Stimulated activated CD8-positive, alpha-beta memory T cell treated with anti-CD3 and anti-CD28 coated beads, Interleukin-4, amount 100 ng/mL, for 4 hours (primary cell): Measurements from ENCODE around the gene RASIP1.
"Not testable (repeated sequence)": the region's sequence is repeated elsewhere in the genome, so short reads cannot be mapped to it uniquely, and the experiment has no call there.

Experiments used
- DNase-seq, 2 donors: peaks; one replicate each; pipeline ENCODE4 v3.0.0-alpha.2; 2020; ENCODE audit warnings: low read depth in 2 of 2, low spot score in 1 of 2

The RASIP1 gene

DNA sequence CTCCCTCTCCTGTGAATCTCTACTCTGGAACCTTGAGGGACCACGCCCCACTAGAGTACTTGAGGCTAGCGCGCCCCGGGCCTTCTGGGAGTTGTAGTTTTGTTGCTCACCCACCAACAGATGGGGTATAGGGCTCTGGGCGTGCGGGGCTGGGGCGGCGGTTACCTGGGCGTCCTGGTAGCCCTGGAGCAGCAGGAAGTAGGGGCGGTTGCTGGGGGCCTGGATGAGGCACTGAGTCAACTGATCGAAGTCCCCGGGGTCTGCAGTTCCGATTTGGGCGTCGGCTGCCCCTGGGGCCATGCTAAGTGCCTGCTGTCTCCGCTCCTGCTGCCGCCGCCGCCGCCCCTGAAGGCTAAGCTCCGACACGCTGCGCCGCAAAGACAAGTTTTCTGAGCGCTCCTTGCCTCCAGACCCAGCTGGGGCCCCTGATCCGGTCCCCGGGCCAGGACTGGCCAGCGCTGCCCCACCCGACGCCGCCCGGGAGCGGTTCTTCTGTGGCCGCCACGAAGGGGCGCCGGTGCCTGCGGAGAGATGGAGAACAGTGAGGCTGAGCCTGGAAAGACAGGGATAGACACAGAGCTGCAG is 5.3 kb downstream of the RASIP1 start:
- no peak for DNase-seq

GRCh38 chr19:48734625-48735024 is 5.8 kb downstream of the RASIP1 start:
- no peak for DNase-seq

- DNase-seq: no peak
Measured at GRCh38 chr19:48731452-48731851, 9.0 kb downstream of the RASIP1 start.

DNA sequence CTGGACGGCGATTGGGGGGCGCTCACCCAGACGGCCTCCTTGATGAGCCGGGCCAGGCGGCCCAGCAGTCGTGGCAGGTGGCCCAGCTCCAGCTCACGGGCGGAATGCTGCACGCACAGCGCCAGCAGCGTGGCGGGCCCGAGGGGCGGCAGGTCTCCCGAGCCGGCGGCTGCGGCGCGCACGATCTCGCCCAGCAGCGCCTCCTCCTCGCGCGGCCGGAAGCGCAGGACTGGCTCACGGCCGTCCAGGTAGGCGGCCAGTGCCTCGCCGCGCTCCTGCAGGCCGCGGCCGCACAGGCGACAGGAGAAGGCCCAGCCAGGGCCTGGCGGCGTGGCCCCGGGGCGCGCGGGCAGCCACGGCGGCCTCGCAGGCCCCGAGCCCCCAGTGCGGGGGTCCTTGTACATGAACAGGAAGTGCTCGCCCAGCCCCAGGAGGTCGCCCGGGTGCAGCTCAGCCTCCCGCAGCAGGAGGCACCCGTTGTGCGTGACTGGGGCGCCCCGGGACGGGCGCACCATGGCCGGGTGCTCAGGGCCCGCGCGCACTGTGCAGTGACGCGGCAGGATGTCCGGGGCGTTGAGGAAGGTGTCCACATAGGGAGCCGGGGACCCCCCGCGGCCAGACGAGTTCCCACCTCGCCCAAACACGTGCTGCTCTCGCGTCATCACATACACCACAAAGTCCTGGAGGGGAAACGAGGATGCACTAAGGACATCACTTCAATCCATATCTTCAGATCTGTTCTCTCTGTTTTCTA is 11.3 kb downstream of the RASIP1 start:
- no peak for DNase-seq

DNA sequence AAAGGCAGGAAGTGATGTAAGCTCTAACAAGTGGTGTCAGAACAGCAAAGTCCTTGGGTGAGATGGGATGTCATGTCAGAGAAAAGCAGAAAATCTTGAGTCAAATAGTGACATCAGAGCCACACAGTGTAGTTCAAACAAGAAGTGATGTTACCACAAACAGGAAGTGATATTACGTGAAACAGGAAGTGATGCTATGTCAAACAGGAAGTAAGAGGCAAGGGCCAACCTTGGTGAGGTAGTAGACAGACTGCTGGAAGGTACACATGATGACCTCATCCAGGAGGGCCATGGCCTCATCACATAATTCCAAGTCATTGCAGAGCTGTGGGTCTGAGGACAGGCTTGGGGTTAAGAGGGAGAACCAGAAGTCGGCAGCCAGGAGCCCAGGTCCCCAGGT is 13.9 kb downstream of the RASIP1 start:
- no peak for DNase-seq

DNA sequence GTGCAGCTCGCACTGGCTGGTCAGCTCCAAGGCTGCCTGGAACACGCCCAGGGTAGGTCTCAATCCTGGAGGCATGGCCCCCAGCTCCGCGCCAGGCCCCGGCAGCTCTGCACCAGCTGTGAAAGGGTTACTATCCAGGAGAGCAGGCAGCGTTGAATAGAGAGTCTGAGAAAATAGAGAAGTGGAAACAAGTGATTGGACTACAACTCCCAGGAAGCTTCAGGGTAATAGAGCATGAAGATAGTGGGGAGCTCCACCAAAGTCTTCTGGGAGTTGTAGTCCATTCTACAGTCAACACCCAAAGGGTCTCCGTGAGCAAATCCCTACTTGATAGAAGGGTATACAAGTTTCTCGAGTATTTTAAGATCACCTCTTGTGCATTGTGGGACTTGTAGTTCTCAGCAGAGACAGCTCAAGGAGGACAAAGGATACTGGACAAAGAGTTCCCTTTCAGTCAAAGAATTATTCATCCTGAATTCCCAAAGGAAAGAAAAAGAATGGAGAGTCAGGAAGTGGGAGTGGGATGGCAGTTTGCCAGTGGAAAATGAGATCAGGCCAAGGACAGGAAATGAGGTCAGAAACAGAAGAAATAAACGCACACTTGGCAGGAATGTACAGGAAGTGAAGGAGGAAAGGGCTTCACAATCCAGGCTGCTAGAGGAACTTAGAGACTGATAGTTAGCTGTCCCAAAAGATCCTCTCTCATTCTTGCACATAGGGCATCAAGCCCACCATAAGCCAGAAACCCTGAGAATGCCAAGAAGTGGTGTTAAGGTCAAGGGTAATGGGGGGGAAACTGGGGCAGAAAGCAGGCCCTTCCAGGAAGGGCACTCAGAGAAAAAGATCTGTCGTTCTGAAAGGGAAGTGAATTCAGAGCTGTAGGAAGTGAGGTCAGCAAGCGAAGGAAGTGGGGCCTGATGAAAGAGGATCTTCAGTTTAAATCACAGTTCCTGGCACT is 15.3 kb downstream of the RASIP1 start:
- DNase-seq: no peak

- no peak for DNase-seq
Measured at GRCh38 chr19:48722196-48722708, 18.2 kb downstream of the RASIP1 start.

DNA sequence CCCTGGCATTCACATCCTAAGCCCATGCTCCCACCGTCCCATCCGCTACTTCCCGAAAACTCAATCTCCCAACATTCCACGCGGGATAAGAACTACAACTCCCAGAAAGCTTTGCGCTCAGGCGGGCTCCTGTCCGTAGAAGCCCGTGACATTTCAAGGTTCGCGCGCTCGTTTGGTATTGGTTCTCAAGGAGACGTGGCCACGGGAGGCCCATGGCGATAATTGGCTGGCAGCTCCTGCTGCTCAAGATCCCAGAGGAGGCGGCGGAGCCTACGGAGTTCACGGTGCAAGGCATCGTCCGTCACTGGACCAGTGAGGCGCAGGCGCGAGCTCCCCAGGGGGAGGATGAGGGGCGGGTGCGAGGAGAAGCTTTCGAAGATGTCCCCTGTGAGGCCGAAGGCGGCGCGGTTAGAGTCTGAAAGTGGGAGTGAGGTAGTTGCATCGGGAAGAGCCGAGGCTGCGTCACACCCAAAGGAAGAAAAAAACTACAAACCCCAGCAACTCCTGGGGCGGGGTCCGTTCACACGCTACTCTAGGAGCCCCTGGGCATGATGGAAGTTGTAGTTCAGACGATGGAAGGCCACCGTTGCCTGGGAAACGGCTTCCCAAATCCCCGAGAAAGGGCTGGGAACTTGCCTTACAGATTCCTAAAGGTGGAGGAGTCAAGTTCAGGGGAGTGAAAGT is 19.7 kb downstream of the RASIP1 start:
- peak; percentile 76 to 79 for DNase-seq

- no peak for DNase-seq
Measured at GRCh38 chr19:48720251-48720612, 20.2 kb downstream of the RASIP1 start.

DNA sequence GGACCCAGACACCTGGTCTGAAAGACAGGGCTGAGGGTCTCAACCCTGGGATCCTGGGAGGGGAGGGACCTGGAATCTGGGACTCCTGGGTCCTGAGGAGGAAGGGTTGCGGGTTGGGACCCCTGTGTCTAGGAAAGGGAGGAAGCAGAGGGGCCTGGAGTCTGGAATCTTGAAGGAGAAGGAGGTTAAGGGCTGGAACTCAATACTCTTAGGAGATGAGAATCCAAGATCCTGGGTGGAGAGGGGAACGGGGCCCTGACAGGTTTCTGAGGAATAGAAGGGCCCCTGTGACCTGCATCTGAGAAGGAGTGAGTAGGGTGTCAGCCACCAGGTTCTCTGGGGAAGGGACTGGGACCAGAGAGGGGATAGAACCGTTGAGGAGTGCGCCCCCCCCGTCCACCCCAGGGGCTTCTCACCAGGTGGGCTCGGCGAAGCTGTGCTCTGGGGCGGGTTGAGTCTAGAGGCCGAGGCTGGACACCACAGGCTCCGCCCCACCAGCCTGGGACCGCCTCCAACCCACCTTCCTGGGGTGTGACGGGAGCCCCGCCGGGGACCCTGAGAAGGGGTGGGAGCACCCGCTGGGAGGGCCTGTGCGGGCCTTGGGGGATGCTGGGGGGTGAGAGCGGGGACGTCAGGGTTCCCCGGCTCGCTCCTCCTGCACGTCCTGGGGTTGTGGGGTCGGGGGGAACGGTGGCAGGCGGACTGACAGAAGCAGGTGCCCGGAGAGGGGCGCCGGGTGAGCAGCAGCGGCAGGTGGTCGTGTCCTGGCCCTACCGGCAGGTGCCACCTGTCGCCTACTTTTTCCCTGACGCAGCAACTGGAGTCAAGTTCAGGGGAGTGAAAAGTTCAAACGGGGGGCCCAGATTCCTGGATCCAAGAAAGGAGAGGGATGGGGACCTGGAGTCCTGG is 20.9 kb downstream of the RASIP1 start, which contains the start of gene MAMSTR:
Gene MAMSTR, minus strand, starts transcription at position 463 of the 909 bp plus-strand sequence. CDS start 694 bp downstream, outside the sequence.
- no peak for DNase-seq

DNA sequence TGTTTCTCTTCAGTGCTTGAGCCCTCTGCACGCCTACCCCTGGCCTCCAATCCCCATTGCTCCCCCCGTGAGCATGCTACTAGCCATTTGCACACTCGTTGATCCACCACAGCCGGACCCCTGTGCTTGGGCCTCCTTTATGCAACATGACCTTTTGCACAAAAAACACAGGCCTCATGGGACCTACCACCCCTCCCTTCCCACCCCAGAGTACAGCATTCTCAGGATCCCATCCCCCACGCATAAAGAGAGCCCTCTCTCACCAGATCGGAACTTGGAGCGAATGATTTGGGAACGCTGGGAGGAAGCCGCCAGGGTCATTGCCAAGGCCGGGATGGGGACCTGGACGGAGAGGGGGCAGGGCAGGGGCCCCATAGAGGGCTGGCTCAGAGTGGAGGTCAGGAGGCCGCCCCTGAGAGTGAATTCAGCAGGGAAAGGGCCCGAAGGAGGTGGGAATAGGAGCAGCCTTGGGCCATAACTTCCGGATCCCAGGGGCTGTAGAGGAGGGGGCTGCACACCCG is 21.6 kb downstream of the RASIP1 start:
- no peak for DNase-seq

- not testable (repeated sequence) for DNase-seq
Measured at GRCh38 chr19:48718106-48718505, 22.3 kb downstream of the RASIP1 start.

- DNase-seq: no peak
Measured at GRCh38 chr19:48716562-48717291, 23.7 kb downstream of the RASIP1 start.

- DNase-seq: no peak
Measured at GRCh38 chr19:48715681-48716171, 24.7 kb downstream of the RASIP1 start.

DNA sequence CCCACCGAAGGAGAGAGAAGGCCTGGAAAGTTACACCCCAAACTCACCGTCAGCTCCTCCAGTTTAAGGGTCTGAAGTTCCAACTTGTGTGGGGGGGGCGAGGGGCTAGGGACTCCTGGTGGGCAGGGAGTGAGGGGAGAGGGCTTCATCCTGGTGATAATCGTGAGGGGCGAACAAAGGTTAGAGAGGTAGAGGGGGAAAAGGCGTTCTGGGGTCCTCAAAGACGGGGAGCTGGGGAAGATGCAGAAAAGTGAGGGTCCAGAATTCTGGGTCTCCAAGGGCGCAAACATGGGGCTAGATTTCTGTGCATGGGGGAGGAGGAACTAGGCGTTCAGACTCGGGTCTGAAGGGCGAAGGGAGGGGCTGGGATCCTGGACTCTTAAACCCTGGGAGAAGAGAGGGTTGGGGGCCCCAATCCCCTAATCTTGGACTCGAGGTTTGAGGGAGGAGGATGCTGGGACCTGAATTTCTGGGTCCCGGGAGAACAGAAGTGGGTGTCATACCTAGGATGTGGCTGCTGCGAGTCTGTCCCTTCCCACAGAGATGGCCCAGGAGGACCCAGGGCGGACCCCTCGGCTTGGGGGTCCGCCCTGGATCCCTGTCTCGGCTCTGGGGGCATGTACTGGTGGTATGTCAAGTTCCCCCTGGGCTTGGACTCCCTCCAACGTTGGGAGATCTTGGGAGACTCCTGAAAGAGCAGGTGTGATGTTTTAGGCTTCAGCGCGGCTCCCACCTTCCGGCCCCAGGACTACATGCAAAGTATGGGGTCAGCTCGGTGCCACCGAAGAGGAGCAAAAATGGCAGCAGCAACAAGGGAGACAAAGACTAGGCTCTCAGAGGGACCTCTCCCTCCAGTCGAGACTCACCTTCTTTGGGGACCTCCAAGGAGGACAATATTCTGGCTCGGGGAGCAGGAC is 25.4 kb downstream of the RASIP1 start:
- no peak for DNase-seq

DNA sequence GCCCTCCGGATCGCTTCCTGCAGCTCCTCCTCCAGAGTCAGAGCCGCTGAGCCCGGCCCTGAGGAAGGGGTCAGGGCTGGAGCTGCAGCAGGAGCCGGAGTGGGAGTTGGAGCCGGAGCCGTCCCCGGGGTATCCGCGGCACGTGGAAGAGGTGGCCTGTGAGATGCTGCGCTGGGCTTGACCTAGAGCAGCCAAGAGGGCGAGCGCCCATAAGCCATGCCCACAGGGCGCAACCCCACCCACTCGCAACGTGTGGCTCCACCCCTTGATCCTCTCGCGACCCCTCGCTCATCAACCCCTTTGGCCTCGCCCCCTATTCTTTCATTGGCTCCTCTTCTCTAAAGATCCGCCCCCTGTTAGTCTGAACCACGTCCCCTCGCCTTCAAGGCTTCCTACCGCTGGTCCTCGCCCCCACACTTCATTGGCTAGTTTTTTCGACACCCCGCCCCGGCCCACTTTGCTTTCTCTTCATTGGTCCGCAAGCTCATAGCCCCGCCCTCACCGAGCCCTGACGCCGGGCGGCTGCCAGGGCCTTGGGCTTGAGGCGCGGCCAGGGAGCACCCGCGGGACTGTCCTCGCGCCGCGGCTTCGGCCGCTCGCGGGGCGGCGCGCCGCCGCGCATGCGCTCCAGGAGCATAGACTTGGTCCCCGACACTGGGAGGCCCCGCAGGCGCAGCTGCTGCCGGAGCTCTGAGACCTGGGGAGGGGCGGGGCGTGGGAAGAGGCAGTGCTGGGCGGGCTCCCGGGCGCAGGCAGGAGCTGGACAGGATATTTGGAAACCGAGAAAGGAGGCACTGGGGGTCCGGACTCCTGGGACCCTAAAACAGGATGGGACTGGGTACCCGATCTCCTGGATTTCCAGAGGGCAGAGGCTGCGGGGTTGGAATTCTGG is 26.3 kb downstream of the RASIP1 start:
- peak; percentile 87 to 96 for DNase-seq
